Esophagus muscularis mucosa (tissue), 4 donors: ENCODE results near the gene GP1BB.

ENCODE experiments used
- EP300 ChIP-seq: sonication (generic); formaldehyde crosslinking; IDR thresholded peaks from one replicate; pipeline ENCODE4 v1.6.1; 2017; ENCODE audit warnings: antibody characterized with exemption
- POLR2A ChIP-seq: fragments of 450-650 bp; IDR thresholded peaks from one replicate; pipeline ENCODE4 v1.6.1; 2017; ENCODE audit warnings: antibody characterized with exemption, moderate library complexity, mild to moderate bottlenecking, low read depth
- TF ChIP-seq, protein P1 (sequence below), 3 experiments: fragments of 200-600 bp in 2 of 3; fragments of 450-650 bp in 1 of 3; sonication (generic) in 2 of 3; IDR thresholded peaks; one replicate each; pipeline ENCODE4 v1.5.1; 2017 to 2019; ENCODE audit warnings: antibody characterized with exemption in 3 of 3, mild to moderate bottlenecking in 2 of 3, moderate library complexity in 1 of 3

DNA sequence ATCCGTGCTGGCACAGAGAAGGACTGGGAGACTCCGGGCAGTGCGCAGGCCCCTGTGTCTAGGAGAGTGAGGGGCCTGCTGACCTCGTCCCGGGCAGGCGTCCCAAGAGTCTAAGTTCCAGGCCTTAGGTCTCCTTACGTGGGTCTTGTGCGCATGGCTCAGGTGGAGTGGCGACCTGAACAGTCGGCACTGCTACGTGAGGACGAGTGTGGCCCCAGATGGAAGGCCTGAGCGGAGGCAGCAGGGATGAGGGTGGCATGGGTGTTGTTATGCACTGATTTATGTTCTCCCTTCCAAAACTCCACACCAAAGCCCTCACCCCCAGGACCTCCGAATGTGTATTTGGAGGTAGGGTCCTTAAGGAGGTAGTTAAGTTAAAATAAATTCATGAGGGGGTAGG lies 29.8 kb upstream of the GP1BB start:
- TF ChIP-seq, protein P1, sequence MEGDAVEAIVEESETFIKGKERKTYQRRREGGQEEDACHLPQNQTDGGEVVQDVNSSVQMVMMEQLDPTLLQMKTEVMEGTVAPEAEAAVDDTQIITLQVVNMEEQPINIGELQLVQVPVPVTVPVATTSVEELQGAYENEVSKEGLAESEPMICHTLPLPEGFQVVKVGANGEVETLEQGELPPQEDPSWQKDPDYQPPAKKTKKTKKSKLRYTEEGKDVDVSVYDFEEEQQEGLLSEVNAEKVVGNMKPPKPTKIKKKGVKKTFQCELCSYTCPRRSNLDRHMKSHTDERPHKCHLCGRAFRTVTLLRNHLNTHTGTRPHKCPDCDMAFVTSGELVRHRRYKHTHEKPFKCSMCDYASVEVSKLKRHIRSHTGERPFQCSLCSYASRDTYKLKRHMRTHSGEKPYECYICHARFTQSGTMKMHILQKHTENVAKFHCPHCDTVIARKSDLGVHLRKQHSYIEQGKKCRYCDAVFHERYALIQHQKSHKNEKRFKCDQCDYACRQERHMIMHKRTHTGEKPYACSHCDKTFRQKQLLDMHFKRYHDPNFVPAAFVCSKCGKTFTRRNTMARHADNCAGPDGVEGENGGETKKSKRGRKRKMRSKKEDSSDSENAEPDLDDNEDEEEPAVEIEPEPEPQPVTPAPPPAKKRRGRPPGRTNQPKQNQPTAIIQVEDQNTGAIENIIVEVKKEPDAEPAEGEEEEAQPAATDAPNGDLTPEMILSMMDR (IDR thresholded peaks at IDR 0.05) = no peak
- no peak for TF ChIP-seq POLR2A
- no peak for TF ChIP-seq EP300
